Measurements from ENCODE around the gene AFAP1.

Gene AFAP1

GRCh38 chr4:7956270-7956808 is 16.7 kb upstream of the AFAP1 start:
- Histone ChIP-seq H3K27me3 (replicated peaks) (no peaks in the 10 kb centered on the region), H3K4me3 (ENCODE audit: low read depth, low read length) (no peak overlapping the region), H3K36me3 (replicated peaks) (no peaks in the 10 kb centered on the region), H3K27ac (no peak overlapping the region)
- in situ Hi-C loops (cut with HindIII; ENCODE audit: low pct_ligation_motif_present, low sequenced_read_pairs) = no loop called here
- TF ChIP-seq, protein P1, sequence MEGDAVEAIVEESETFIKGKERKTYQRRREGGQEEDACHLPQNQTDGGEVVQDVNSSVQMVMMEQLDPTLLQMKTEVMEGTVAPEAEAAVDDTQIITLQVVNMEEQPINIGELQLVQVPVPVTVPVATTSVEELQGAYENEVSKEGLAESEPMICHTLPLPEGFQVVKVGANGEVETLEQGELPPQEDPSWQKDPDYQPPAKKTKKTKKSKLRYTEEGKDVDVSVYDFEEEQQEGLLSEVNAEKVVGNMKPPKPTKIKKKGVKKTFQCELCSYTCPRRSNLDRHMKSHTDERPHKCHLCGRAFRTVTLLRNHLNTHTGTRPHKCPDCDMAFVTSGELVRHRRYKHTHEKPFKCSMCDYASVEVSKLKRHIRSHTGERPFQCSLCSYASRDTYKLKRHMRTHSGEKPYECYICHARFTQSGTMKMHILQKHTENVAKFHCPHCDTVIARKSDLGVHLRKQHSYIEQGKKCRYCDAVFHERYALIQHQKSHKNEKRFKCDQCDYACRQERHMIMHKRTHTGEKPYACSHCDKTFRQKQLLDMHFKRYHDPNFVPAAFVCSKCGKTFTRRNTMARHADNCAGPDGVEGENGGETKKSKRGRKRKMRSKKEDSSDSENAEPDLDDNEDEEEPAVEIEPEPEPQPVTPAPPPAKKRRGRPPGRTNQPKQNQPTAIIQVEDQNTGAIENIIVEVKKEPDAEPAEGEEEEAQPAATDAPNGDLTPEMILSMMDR (IDR thresholded peaks at IDR 0.05; ENCODE audit: low read depth, low read length, missing control alignments) = no peak
- no peak for DNase-seq

DNA sequence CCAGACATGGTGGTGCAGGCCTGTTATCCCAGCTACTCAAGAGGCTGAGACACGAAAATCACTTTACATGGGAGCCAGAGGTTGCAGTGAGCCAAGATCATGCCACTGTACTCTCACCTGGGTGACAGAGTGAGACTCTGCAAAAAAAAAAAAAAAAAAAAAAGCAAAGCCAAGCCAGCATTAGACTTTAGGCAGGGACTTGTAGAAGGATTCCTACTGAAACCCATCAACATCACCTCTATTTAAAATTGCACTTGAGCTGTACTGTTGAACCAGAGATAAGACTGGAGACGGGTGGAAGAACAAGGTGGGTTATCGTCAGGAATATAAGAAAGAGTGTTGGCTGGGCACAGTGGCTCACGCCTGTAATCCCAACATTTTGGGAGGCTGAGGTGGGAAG is 15.7 kb upstream of the AFAP1 start:
- TF ChIP-seq, protein P1 (IDR thresholded peaks at IDR 0.05; ENCODE audit: low read depth, low read length, missing control alignments) = no peak

DNA sequence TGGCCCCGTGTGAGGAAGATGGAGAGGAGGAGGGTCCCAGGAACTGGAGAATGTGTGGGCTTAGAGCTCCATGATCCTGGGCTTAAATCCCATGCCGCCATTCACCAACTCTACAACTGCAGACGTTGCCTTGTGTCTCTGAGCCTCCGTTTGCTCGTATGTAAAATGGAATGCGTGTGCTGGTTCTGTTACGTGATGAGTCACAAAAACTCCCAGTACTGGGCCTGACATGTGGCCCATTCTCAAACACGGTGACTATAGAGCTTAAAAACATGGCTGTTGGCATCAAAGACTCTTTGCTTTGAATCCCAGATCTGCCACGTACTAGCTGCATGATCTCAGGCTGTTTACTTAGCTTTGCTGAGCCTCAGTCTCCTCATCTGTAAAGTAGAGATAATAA is 13.0 kb upstream of the AFAP1 start:
- H3K27me3 ChIP-seq (replicated peaks) = no peaks in the 10 kb centered on the region
- no peak overlapping the region for H3K27ac ChIP-seq
- no peak for DNase-seq
- no peak overlapping the region for H3K4me3 ChIP-seq (ENCODE audit: low read depth, low read length)
- no peaks in the 10 kb centered on the region for H3K36me3 ChIP-seq (replicated peaks)
- in situ Hi-C loops (cut with HindIII; ENCODE audit: low pct_ligation_motif_present, low sequenced_read_pairs) = no loop called here
- TF ChIP-seq, protein P1 (IDR thresholded peaks at IDR 0.05; ENCODE audit: low read depth, low read length, missing control alignments) = no peak

More for the DNA sequence above, 15.7 kb upstream of the AFAP1 start:
- Histone ChIP-seq H3K27me3 (replicated peaks) (no peaks in the 10 kb centered on the region), H3K4me3 (ENCODE audit: low read depth, low read length) (no peak overlapping the region), H3K27ac (no peak overlapping the region), H3K36me3 (replicated peaks) (no peaks in the 10 kb centered on the region)
- in situ Hi-C loops (cut with HindIII; ENCODE audit: low pct_ligation_motif_present, low sequenced_read_pairs) = no loop called here
- DNase-seq = no peak

DNA sequence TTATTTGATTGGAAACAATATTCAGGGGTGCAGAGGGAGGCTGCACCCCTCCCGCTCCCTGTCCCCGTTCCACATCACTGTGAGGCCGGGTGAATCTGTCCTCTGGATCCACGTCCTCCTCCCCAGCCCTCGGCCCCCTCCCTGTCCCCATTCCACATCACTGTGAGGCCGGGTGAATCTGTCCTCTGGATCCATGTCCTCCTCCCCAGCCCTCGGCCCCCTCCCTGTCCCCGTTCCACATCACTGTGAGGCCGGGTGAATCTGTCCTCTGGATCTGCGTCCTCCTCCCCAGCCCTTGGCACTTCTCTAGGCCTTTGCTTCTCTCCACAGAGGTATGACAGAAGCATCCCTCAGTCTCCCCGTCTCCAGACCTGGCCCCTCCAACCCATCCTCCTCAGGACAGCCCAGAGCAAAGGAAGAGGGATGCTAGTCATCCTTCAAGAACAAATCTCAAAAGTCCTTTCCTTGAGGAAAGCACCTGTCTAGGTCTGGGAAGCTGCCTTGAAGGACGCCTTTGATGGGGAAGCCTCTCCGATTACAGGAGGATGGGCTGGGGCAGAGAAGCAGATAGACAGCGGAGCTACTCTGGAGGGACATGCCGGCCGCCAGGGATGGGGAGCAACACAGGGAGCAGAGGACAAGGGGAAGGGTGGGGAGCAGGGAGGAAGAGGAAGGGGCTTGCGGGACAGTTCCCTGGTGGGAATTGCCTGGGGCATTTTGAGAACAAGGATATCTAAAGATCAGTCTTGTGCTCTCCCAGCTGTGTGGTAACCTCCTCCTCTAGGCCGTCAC is 10.8 kb upstream of the AFAP1 start:
- TF ChIP-seq, protein P1 (IDR thresholded peaks at IDR 0.05; ENCODE audit: low read depth, low read length, missing control alignments) = no peak
- H3K4me3 ChIP-seq (ENCODE audit: low read depth, low read length) = no peak overlapping the region
- H3K27ac ChIP-seq = no peak overlapping the region
- in situ Hi-C loops (cut with HindIII; ENCODE audit: low pct_ligation_motif_present, low sequenced_read_pairs) = no loop called here
- no peaks in the 10 kb centered on the region for H3K27me3 ChIP-seq (replicated peaks)
- DNase-seq = no peak
- no peaks in the 10 kb centered on the region for H3K36me3 ChIP-seq (replicated peaks)

DNA sequence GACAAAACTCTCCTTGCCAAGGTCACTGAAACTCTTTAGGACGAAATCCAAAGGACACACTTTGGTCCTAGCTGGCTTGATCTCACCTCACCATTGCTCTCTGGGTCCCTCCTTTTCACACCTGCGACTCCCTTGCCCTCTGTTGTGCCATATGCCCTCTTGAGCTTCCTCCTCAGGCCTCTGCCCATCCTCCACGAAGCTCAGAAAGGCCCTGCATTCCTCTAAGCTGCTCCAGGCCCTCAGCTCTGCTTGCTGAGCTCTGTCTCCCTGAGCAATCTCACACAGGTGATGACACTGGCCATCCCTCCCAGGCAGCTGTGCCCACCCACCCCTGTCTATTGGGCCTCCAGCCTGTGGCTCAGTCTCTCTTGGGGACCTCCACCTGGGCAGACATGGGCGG is 10.1 kb upstream of the AFAP1 start:
- Histone ChIP-seq H3K4me3 (ENCODE audit: low read depth, low read length) (no peak overlapping the region), H3K36me3 (replicated peaks) (no peaks in the 10 kb centered on the region), H3K27me3 (replicated peaks) (no peaks in the 10 kb centered on the region), H3K27ac (no peak overlapping the region)
- DNase-seq = no peak
- TF ChIP-seq, protein P1 (IDR thresholded peaks at IDR 0.05; ENCODE audit: low read depth, low read length, missing control alignments) = no peak
- in situ Hi-C loops (cut with HindIII; ENCODE audit: low pct_ligation_motif_present, low sequenced_read_pairs) = no loop called here

Measured in brain microvascular endothelial cell (primary cell).